HG03571 (cell line): Measurements from ENCODE around the gene RNF141.

ENCODE experiments used
- ATAC-seq: cut with Tn5 transposase; IDR thresholded peaks from one replicate; pipeline ENCODE4 v1.9.1; 2021; ENCODE audit not compliant: unreplicated experiment

RNF141 gene

DNA sequence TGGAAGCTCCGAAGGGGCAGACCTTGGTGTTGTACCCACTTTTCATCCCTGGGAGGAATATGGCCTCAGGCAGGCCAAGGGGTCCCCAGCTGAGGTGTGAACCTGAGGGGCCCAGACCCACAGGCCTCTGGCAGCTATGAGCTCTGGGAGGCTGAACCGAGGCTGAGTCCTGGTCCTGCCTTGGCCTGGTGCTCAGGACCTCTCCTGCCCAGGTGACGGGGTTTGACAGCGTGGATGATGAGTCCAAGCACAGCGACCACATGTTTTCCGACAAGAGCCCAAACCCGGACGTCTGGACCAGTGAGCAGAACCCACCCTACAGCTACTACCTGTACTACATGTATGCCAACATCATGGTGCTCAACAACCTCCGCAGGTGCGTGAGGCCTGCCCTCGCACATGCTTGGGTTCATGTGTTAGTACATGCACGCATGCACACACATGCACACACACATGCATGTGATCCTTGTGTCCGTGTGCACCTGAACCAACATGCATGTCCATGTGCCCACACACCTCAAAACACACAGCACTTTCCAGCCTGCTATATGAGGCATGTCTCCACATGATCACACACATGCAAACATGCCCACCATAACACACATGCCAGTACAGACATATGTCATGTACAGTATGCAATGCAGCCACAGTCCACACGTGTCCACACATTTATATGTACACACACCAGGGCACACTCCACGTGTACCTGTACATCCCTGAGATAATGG, 40.9 kb downstream of the RNF141 start:
- no peak for ATAC-seq

DNA sequence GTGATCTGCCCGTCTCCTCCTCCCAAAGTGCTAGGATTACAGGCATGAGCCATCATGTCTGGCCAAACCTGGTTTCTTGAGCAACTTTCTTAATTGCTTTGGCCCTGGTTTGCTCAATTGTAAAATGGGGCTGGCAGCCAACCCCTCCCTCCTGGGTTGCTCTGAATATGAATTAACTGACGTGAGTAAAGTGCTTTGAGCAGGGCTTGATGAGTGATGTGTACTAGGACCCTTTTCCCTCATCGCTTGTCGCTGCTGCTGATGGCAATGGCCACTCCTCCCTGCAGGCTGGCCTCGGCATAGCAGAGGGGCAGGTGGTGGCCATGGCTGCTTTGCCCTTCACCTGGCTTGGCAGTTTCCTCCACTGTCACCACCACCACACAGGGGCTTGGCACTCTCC, 41.5 kb downstream of the RNF141 start:
- ATAC-seq, result no peak

DNA sequence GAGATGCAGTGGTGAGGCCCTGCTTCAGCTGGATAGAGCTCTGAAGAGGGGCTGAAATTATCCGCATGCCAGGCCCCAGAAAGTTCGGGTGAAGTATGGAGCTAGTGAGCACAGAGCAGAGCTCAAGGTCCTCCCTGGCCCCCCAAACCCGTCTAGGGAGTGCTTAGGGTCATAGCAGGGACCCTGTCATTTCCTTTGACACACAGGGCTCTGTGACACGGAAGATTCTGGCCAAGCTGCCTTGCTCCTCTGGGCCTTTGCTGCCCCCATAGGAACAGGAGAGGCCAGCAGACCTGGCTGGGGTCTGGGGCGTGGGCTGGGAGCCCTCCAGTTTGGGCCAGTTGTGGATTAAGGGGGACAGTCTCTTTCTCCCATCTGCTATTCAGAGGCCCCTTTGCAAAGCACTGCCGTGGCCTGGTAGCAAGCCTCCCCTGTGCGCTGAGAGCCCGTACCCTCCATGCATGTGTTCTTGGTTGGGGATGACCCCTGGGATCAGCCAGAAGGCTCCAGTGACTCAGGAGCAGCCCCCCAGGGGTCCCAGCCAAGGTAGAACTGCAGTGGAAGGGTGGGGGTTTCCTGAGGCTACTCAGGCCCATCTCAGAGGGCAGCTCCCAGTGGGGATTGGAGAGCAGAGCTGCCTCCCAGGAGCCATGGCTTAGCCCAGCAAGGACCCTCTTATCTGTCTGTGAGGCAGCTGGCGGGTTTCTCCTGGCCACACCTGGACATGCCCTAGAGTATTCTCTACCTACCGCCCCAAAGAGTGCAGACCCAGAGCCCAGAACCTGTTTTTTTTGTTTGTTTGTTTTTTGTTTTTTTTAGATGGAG, 42.3 kb downstream of the RNF141 start:
- ATAC-seq, result no peak

DNA sequence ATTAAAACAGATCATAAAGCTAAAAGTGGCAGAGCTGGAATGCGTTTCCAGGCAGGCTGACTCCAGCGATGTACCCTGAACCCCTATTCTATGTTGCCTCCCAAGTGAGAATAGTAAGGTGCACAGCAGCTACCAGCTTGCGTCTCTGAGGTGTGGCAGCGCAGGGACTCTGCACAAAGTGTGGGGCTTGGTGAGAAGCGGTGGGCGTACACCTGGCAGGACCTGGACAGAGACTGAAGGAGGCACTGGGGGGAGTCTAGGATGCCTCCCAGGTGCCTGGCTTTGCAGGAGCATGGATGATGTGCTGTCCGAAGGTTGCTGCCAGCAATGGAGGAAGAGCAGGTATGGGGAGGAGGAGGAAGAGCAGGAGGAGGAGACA, 43.0 kb downstream of the RNF141 start:
- no peak for ATAC-seq

DNA sequence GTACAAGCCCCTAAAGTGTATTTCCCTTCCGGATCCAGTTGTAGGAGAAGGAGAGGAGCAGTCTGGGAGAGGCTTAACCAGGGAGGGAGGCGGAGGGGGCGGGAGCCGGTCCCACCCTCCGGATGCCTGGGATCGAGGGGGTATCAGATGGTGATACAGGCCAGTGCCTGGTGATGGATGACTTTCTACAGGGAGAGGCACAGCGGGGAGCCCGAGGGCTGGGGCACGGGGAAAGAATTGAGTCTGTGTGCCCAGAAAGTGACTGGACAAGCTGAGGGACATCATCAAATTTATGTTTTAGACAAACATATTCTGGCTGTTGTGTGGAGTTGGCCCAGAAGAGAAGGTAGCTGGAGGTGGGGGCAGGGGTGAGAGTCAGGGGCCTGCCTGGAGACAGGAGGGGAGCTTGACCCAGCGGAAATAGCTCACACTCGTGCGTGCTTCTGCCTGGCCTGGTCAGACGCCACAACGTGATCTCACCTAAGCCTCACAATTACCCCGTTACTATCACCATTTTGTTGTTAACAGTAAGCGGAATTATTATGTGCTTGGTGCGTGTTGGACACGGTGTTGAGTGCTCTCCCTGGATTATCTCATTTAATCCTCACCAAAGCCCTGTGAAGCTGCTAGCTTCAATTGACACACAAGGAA, 43.5 kb downstream of the RNF141 start:
- no peak for ATAC-seq

DNA sequence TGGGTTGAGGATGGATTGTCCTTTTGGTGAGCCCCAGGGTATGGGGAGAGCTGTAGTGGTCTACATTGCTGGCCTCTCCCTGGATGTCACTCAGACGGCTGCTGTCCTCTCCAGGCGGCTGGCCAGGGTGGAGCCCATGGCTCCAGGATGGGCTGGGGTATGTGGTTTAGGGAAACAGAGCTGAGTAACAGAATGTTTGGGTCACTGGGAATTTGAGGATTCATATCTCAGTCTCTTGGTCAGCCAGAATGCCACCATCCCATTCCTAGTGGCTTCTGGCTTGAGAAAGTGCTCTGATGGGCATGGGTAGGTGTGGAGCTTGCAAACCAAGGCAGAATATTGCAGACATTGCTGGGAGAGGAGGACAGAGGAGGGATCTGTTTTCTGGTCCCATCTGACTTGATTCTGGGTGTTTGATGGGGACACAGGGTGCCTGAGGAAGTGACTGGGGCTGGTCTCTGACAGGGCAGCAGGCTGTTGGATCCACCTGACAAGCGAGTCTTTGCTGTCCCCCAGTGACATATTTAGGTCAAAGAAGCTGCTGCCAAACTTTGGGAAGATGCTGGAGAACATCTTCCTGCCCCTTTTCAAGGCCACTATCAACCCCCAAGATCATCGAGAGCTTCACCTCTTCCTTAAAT, 44.6 kb downstream of the RNF141 start:
- ATAC-seq, result no peak

DNA sequence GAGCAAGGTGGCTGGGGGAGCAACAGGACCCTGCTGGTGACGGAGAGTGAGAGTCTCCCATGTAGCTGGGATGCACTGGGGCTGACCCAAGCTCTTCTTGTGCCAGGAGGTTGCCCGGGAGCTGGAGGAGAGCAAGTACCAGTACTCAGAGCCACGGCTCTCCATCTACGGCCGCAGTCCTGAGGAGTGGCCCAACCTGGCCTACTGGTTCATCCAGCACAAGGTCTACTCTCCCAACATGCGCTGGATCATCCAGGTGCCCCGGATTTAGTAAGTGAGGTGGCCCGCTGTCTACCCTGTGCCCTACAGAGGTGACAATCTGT, 45.6 kb downstream of the RNF141 start:
- no peak for ATAC-seq

DNA sequence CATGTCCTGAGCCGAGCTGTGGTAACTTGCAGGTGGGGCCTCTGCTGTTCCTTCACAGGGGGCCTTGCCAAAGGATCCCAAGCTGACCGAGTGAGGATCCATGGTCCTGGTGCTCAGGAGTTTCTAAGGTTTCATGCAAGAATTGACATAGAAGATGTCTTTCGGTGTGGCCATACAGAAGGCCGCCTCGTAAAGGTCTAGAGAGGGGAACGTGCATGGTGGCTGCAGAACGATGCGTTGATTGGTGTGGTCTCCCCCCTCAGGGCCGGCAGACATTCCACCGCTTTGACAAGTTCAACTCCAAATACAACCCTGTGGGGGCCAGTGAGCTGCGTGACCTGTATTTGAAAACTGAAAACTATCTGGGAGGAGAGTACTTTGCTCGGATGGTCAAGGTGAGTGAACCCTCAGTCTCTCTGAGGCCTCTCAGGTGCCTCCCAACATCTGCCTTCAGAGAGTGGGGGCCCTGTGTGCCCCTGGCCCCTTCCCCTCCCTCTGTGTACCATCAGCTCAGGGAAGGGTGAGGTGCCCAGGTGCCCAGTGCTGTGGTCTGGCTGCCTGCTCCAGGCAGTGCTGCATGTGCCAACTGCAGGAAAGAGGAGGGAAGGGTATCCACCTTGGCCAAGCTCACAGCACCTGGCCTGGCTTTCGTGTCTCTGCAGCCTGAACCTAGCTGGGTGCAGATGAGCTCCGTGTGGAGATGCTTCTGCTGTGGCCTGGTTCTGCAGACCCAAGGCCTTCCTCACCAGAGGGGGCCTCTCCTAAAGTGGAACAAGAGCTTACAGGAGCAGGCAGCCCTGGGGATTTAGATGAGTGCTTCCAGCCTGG, 46.1 kb downstream of the RNF141 start:
- ATAC-seq, result no peak

DNA sequence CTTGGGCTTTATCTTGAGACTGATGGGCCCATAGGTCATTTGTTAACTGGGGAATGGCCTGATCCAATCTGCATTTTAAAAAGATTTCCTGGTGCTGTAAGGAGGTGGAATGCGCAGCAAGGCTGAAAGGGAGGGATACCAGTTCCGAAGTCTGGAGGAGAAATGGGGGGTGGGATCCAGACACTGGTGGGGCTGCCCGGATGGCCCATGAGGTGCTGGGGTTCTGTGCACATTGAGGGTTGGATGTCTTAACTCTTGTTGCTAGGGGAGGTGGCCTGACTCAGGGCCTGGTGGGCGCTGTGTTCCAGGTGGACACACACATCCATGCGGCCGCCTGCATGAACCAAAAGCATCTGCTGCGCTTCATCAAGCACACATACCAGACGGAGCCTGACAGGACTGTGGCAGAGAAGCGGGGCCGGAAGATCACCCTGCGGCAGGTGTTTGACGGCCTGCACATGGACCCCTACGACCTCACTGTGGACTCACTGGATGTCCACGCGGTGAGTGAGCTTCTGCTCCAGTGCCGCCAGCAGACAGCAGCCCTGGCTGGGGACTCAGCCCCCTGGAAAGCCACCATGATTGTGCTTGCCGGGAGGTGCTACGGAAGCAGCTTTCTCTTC, 47.8 kb downstream of the RNF141 start:
- ATAC-seq, result no peak

DNA sequence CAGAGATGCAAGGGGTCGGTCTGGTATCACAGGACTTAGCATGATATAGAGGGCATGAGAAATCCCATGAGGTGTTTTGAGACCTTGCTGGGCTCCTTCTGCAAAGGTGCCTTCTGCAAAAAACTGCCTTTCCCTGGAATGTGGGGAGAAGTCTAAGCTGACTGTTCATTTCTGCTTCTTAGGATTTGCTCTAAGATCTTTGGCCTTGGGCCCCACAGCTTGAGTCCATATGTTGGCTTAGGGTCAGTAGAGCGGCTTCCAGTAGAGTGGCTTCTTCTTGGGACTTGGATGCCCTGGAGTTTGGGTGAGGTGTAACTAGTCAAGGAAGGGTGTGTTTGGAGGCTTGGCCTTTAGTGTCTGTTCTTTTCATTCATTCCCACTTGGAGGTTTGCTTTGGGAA, 48.9 kb downstream of the RNF141 start:
- no peak for ATAC-seq

DNA sequence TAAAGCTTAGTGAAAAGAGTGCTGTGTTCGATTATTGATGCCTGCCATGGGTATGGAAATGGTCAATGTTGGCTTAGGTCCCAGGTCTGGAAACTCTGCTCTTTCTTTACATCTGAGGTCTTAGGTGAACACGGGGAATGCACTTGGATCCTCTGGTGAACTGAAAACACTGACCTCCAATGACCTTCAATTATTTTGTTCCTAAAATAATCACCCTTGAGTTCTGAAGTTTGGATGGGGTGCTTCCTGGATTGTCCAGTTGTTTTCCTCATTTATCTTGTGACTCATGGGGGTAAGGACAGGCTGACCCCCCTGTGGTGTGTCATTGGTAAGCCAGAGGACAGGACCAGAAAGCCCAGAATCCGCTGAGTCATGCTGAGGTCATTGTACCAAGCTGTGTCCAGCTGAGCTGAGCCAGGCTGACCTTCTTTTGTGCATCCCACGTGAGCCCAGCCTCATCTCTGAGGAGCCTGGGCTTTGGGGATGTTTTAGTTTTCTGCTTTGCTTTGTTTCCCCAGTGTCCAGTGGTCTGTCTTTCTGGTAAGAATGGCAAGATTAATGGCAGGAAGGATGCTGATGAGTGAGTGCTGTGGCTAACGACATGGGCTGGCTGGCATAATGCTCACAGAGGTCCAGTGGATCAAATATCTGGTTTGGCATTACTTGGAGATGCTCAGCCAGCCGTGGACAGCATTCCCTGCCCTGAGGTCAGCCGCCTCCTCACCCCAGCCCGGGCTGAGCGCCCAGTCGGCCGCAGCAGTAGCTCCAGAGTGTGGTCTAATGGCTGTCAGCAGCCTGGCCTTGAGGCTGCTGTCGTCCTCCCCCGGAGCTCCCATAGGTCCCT, 50.4 kb downstream of the RNF141 start:
- ATAC-seq, result no peak

DNA sequence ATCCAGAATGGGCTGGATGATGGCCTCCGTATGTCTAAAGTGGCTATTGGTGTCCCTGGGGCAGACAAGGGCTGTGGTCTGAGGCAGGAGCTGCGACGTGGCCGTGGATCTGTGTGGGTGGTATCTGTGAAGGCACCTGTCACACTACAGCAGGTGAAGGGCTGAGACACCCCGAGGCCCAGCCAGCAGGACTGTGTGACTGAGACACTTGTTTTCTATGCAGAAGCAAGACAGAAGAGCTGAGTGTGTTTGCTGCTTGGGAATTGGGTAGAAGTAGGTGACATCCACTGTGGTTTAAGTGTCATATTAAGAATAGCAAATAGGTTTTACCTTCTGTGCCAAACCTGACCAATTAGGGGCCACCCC, 51.0 kb downstream of the RNF141 start:
- no peak for ATAC-seq

DNA sequence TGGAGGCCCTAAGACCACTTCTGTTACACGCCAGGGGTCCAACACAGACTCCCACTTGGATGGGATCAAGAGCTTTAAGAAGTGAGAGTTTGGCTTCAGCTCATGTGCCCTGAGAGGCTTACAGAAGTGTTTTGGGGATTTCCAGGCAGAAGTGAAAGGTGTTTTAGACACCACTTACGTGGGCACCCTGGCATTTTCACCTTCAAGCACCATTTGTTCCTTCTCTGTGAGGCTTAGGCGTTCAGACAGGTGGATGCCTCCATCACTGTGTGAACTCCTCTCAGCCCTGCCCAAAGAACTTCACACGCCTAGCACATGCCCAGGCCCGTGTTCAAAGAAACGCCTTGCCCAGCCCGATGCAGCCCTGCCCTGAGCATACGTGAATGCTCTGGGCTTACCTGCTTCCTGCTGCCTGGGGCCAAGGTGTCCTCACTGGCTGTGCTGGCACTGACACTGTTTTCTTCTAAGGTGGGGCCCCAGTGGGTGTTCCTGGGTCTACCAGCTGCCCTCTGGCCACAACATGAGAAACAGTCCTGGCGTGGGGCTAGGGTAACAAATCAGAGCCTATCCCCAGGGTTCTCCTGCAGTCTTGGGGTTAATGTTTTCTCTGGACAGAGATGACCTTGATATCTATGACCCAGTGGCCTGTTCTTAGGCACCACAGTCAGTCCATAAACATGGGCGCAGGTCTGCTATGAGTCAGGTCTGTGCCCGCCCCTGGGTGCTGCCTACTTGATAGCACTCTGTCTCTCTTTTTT, 51.9 kb downstream of the RNF141 start:
- peak; percentile 61 for ATAC-seq

DNA sequence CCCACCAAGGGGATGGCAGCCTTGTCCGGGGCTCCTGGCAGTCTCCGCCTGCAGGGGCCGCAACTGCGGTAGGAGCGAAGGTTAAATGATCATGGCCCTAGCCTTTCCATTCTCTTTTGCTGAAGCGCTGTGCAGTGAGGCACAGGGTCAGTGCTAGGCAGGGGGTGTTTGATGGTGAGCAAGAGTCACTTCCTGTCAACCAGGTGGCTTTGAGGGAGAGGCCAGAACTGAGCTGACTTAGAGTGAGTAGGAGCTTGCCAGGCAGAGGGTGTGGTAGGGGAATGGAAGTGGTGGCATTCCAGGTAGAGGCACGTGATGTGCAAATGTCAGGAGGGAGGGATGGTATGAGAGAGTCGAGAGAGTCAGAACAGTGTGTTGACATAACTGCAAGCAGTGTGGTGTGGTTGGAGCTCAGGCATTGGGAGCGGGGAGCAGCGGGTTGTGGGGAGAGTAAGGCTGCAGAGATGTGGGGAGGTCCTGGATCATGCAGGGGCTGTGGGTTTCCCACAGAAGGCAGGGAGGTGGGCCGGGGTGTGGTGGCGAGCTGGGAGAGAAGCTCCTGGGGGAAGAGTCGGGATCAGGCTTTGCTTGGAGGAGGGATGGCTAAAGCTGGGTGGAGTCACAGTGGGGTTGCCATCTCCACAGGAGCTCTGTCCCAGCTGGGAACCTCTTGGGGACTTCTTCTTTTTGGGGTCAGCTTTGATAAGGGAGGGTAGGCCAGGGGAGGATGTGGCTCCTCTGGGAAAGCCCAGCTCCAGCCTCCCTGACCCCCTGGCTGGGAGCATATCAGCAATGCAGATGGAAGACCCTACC, 52.7 kb downstream of the RNF141 start:
- ATAC-seq, result no peak

DNA sequence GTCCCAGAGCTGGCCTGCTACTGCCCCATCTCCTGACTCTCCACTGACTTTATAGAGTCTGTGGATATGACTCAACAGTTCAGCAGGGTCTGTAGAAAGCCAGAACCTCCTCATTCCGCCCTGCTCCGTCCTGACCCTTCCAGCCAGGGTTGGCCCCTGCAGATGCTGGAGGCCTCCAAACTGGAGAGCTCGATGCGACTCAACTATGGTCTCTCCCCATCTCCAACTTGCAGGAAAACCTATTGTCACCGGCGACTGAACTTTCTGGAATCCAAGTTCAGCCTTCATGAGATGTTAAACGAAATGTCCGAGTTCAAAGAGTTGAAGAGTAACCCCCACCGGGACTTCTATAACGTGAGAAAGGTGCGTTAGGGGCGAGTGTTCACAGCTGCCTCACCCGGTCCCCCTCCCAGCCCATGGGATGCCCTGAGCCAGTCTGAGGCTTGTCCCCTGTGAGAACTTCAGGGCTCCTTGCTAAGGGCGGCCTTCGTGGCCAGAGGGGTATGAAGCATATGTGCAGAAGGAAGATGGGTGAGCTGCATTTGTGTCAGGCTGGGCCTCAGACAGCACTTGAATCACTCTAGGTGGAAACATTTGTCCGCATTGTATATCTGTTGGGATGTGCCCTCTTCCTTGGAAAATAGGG, 53.9 kb downstream of the RNF141 start:
- no peak for ATAC-seq

DNA sequence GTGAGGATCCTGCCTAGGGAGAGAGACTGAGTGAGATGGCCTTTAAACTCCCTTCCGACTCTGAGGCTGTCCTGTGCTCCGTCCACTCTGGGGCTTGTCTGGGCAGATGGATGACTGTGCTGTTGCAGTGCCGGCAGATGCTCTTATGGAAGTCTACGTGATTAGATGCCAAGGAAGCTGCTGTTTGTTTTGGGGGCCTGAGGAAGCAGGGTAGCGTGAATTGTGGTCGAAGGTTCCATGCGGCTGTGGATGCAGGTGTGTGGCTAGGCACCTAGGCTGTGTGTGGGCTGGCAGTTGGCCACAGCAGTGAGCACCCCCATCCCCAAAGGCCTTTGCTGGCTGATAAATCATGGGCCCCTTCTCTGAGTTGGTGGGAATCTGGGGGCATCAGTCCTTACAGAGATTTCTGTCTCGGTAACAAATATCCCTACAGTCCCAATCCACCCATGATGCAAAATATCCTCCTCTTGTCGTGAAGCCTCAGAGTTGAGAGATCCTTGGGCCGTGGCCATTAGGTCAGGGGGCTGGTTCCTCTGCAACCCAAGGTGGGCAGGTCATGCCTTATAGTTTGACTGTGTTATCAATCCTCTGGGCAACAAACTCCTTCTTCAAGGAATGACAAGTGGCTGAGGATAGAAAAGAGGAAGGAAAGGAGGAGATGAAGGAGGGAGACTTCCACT, 54.7 kb downstream of the RNF141 start:
- ATAC-seq, result no peak

DNA sequence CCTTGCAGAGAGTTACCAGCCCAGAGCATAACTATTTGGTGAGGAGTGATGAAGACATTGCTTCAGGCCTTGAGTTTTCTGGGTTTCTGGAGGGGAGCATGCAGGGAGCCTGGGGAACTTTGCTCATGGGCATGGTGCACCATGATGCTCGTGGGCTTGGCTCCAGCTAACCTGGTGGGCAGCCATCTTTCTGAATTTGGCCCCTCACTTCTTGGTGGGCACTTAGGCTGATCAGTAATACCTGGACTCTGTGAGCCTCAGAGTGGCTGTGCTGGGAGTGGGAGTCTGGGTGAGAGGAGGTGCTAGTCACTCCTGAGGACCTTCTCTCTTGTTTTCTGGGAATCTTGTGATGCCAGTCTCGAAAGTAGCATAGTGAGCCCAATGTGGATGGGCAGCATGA, 55.3 kb downstream of the RNF141 start:
- no peak for ATAC-seq
